Esophagus squamous epithelium (tissue), 4 donors: ENCODE data around the gene GLRX5.

Experiments used
- POLR2A ChIP-seq, 4 donors: fragments of 450-650 bp; IDR thresholded peaks; one replicate each; pipeline ENCODE4 v1.6.1; 2017; ENCODE audit warnings: antibody characterized with exemption in 4 of 4, mild to moderate bottlenecking in 4 of 4, moderate library complexity in 3 of 4
- TF ChIP-seq, protein P1 (sequence below), 6 experiments: fragments of 450-650 bp in 4 of 6; fragments of 200-600 bp in 2 of 6; sonication (generic) in 2 of 6; IDR thresholded peaks; one replicate each; pipeline ENCODE4 v1.5.1; 2016 to 2019; ENCODE audit warnings: antibody characterized with exemption in 6 of 6, mild to moderate bottlenecking in 4 of 6, moderate library complexity in 4 of 6

DNA sequence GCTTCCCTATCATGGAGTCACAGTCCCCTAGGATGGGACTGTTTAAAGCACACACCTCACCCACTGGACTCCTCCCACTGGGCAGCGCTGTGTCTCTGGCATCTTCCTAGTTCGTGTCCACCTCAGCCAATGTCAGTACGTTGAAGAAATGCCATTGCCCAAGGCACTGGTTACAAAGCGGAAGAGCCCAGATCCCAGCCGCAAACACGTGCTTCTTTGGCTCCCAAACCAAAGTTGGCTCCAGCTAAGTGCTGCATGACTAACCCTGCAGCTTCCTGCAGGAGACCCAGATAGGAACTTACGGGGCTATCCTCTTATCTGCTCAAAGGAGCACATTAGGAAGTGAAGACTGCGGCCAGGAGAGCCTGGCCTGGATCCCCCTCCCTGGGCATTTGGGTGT is 27.7 kb upstream of the GLRX5 start:
- TF ChIP-seq, protein P1, sequence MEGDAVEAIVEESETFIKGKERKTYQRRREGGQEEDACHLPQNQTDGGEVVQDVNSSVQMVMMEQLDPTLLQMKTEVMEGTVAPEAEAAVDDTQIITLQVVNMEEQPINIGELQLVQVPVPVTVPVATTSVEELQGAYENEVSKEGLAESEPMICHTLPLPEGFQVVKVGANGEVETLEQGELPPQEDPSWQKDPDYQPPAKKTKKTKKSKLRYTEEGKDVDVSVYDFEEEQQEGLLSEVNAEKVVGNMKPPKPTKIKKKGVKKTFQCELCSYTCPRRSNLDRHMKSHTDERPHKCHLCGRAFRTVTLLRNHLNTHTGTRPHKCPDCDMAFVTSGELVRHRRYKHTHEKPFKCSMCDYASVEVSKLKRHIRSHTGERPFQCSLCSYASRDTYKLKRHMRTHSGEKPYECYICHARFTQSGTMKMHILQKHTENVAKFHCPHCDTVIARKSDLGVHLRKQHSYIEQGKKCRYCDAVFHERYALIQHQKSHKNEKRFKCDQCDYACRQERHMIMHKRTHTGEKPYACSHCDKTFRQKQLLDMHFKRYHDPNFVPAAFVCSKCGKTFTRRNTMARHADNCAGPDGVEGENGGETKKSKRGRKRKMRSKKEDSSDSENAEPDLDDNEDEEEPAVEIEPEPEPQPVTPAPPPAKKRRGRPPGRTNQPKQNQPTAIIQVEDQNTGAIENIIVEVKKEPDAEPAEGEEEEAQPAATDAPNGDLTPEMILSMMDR (IDR thresholded peaks at IDR 0.05) = no peak
- TF ChIP-seq POLR2A (IDR thresholded peaks at IDR 0.05) = no peak
